Retinal pigment epithelial cell (primary cell): ENCODE data around the gene ZNF311.
A peak's percentile ranks its signal among the peaks of the same experiment; 100 is the strongest.

ENCODE experiments used
- DNase-seq: peaks from one replicate; pipeline ENCODE4 v3.0.0-alpha.2; 2010; ENCODE audit warnings: low read depth
- H3K4me3 ChIP-seq: 2 replicates; pipeline ENCODE4 v1.5.1; 2011; ENCODE audit warnings: mild to moderate bottlenecking, low read length, control low read depth, moderate library complexity
- TF ChIP-seq, protein P1 (sequence below): conservative IDR thresholded peaks from 2 replicates; pipeline ENCODE4 v1.5.1; 2011; ENCODE audit warnings: low read depth, low read length, control low read depth, inconsistent platforms

ZNF311 gene

DNA sequence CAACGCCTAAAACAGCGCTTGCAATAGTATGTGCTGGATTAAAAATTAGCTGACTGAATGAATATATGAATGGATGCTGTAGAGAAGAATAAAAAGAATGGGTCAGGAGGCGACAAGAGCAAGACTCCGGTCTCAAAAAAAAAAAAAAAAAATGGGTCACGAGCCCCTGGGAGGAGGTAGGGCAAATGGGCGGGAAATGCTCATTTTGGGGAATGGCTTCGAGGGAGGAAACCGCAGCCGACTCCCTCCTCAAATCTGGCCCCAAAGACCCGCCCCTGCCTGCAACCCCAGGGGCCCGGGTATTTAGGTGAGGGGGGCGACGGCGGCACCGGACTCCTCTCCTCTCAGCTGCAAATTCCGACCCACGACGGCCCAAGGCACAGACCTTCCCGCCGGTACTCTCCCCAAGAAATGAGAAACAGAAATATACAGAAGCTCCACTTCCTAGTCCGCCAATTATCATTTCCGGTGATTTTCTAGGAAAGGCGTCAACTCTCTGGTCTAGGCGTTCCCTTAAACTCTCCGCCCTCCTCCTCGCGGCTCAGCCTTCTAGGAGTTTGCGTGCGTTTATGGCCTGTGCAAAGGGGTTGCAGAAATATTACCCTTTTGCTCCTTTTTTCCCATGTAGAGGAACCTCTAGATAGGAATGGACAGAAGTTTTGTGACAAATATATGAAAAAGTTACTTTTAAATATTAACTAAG is at the start of gene ZNF311:
TSS of gene ZNF311 (minus strand) at position 133 of the 703 bp plus-strand sequence. CDS start 1,361 bp downstream, outside the sequence.
- peak within 1 kb of the TSS; percentile 61 for H3K4me3 ChIP-seq
- no peak for DNase-seq
- TF ChIP-seq, protein P1, sequence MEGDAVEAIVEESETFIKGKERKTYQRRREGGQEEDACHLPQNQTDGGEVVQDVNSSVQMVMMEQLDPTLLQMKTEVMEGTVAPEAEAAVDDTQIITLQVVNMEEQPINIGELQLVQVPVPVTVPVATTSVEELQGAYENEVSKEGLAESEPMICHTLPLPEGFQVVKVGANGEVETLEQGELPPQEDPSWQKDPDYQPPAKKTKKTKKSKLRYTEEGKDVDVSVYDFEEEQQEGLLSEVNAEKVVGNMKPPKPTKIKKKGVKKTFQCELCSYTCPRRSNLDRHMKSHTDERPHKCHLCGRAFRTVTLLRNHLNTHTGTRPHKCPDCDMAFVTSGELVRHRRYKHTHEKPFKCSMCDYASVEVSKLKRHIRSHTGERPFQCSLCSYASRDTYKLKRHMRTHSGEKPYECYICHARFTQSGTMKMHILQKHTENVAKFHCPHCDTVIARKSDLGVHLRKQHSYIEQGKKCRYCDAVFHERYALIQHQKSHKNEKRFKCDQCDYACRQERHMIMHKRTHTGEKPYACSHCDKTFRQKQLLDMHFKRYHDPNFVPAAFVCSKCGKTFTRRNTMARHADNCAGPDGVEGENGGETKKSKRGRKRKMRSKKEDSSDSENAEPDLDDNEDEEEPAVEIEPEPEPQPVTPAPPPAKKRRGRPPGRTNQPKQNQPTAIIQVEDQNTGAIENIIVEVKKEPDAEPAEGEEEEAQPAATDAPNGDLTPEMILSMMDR: no peak

DNA sequence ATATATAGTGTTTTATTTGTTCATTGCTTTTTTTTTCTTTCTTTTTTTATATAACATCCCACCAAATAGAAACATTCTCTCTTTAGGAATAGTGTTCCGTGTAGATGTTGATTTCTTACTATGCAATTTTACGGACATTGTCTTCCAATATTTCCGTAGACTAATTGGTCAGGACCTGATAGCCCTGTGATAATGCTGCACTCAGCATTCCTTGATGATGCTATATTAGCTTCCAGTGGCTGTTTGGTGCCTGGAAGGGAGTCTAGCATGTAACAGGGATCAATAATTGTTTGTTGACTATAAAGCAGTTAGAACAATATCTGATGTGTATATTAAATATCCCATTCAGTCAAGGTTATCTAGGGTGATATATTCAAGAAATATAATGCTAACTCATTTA is 46.6 kb upstream of the ZNF311 start:
- TF ChIP-seq, protein P1: no peak
- H3K4me3 ChIP-seq: no peak overlapping the region
- no peak for DNase-seq

DNA sequence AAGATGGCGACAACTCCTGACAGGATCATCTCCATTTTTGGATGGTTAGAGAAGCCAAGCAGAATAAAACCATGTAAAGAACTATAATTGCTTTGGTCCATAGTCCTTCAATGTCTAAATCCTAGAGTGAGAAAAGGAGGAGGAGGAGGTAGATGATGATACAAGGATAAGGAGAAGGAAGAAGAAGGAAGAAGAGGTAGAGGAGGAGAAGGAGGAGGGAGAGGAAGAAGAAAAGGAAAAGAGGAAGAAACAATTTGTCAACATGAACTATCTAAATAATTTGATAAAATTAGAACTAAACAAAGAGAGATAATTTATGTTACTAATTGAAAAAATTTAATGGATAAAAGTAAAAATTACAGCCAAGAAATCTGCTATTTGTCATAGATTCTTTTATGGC is 40.0 kb upstream of the ZNF311 start, which contains the start of gene OR2W1:
TSS of gene OR2W1 (minus strand) at position 101 of the 400 bp plus-strand sequence. CDS start at position 101, 0 bp downstream.
- H3K4me3 ChIP-seq: no peak within 1 kb of the TSS
- TF ChIP-seq, protein P1: no peak
- no peak for DNase-seq

DNA sequence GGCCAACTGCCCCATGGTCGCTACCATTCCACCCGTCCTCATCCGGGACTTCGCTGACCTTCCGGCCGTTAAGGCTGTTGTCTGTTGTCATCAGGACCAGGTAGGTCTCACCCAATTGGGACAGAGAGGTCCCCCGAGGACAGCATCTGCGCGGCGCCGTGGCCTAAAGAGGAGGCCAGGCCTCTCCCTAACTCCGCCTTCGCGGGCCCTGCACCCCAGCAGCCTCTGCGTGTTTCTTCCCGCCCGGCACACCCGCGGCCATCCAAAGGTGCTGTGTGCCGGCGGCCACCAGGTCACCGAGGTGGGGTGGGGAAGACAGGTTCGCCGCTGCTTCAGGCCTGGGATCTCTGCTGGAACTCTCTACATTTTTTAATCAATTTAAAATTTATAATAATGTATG is 30.8 kb upstream of the ZNF311 start:
- H3K4me3 ChIP-seq: no peak overlapping the region
- TF ChIP-seq, protein P1: no peak
- DNase-seq: no peak

DNA sequence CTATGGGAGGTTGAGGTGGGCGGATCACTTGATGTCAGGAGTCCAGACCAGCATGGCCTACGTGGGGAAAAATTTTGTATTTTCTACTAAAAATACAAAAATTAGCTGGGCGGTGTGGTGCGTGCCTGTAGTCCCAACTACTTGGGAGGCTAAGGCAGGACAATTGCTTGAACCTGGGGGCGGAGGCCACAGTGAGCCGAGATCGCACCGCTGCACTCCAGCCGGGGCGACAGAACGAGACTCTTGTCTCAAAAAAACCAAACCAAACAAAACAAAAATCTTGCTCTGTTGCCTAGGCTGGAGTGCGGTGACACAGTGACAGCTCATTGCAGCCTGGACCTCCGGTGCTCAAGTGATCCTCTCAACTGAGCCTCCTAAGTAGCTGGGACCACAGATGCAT is 23.7 kb upstream of the ZNF311 start:
- no peak for DNase-seq
- H3K4me3 ChIP-seq: no peak overlapping the region
- TF ChIP-seq, protein P1: no peak

DNA sequence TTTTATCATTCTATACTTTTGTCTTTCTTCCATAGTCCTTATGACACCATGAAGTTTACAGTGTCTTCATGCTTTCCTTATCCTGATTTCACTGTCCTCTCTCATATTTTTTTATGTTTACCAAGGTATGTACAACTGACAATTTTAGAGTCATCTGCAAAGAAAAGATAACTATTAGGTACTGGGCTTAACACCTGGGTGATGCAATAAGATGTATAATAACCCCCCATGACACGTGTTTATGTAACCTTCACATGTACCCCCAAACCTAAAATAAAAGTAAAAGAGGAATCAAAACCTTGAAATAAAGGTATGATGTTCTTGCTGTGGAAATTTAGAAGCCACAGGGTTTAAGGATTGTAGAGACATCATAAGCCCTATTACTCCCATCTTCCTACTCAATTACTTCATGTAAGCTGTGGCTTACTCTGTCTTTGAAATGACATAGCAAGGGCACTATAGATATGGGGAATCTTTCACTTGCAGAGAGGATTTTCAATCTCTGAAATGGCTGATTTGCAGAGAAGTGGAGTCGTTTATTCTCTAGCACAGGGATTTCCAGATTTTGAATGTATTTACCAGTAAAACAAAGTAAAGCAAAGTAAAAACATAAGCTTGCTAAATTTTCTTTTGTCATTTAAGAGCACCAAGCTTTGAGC is 20.9 kb upstream of the ZNF311 start:
- DNase-seq: no peak
- H3K4me3 ChIP-seq: no peak overlapping the region
- TF ChIP-seq, protein P1: no peak

DNA sequence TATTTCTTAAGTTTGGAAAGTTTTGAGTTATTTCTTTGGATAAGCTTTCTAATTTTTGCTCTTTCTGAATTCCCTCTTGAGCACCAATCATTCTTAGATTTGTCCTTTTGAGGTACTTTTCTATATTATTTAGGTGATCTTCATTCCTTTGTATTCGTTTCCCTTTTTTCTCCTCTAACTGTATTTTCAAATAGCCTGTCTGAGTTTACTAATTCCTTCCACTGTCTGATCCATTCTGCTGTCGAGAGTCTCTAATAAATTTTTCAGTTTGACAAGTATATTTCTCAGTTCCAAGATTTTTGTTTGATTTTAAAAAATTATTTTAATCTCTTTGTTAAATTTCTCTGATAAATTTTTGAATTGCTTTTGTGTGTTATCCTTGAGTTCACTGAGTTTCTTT is 16.3 kb upstream of the ZNF311 start:
- TF ChIP-seq, protein P1: no peak
- no peak for DNase-seq
- H3K4me3 ChIP-seq: no peak overlapping the region
